IMR-90 (cell line): ENCODE results near the gene CHRNA1. TPM values are rescaled to one million over a fixed set of nuclear protein-coding genes. Genes with fewer than 3 reads are reported as not detected.

Source experiments
- ATAC-seq: fragments of 200-7000 bp; cut with Tn5 transposase; 2 replicates; pipeline ENCODE4 v1.9.1; 2020; ENCODE audit warnings: low read depth, mild to moderate bottlenecking, moderate library complexity
- BruUV-seq: library from RNA; stranded (reverse); fragments of 400-500 nt; replicated peaks from 2 replicates; lab custom pipeline; 2021; lab: Mats Ljungman, UMichigan
- CTCF ChIA-PET: fragments of 300-600 bp; formaldehyde crosslinking; extraction: SDS; loops from one replicate; lab custom pipeline; 2021; ENCODE audit warnings: antibody characterized with exemption; lab: Yijun Ruan, JAX
- POLR2A ChIA-PET: fragments of 300-600 bp; sonication (Branson Sonifier 250); formaldehyde crosslinking; loops from one replicate; lab custom pipeline; 2022; ENCODE audit warnings: antibody characterized with exemption; ENCODE audit not compliant: unreplicated experiment; lab: Charles Lee
- DNase-seq: peaks from one replicate; pipeline ENCODE4 v3.0.0; 2013
- H2AFZ ChIP-seq: replicated peaks from 2 replicates; pipeline ENCODE3; 2013; ENCODE audit warnings: low read length, mild to moderate bottlenecking; ENCODE audit not compliant: poor library complexity
- H2AK5ac ChIP-seq: 2 replicates; pipeline ENCODE4 v1.6.1; 2013; ENCODE audit warnings: low read depth, low read length, inconsistent platforms
- H2AK9ac ChIP-seq: replicated peaks from 2 replicates; pipeline ENCODE3; 2013; ENCODE audit warnings: mild to moderate bottlenecking, low read depth, low read length, moderate library complexity; ENCODE audit not compliant: poor library complexity
- H2BK120ac ChIP-seq: 2 replicates; pipeline ENCODE4 v1.6.1; 2013; ENCODE audit warnings: low read depth, low read length, inconsistent platforms
- H2BK15ac ChIP-seq: 3 replicates; pipeline ENCODE4 v1.6.1; 2013; ENCODE audit warnings: low read depth, low read length, inconsistent platforms
- H2BK20ac ChIP-seq: 2 replicates; pipeline ENCODE4 v1.6.1; 2013; ENCODE audit warnings: low read depth, mild to moderate bottlenecking, inconsistent platforms, low read length, moderate library complexity
- H2BK5ac ChIP-seq: 2 replicates; pipeline ENCODE4 v1.6.1; 2013; ENCODE audit warnings: mild to moderate bottlenecking, low read depth, low read length, inconsistent platforms; ENCODE audit not compliant: poor library complexity, severe bottlenecking
- H3K14ac ChIP-seq: replicated peaks from 2 replicates; pipeline ENCODE4 v1.6.1; 2013; ENCODE audit warnings: low read depth, low read length, inconsistent platforms
- H3K18ac ChIP-seq: 2 replicates; pipeline ENCODE4 v1.6.1; 2013; ENCODE audit warnings: low read depth, low read length, control low read depth
- H3K23ac ChIP-seq: 2 replicates; pipeline ENCODE4 v1.6.1; 2013; ENCODE audit warnings: low read depth, low read length, inconsistent platforms
- H3K27ac ChIP-seq: 2 replicates; pipeline ENCODE4 v1.5.1; 2013; ENCODE audit warnings: mild to moderate bottlenecking, control low read depth, low read length; ENCODE audit not compliant: insufficient read depth
- H3K27me3 ChIP-seq: 2 replicates; pipeline ENCODE4 v1.6.1; 2013; ENCODE audit warnings: low read length; ENCODE audit not compliant: control insufficient read depth, insufficient read depth
- H3K36me3 ChIP-seq: 2 replicates; pipeline ENCODE4 v1.6.1; 2013; ENCODE audit warnings: low read length, mixed read lengths; ENCODE audit not compliant: control insufficient read depth, insufficient read depth
- H3K4ac ChIP-seq: 2 replicates; pipeline ENCODE4 v1.6.1; 2013; ENCODE audit warnings: low read depth, low read length, inconsistent platforms
- H3K4me1 ChIP-seq: 2 replicates; pipeline ENCODE4 v1.6.1; 2013; ENCODE audit warnings: low read length, mixed read lengths; ENCODE audit not compliant: control insufficient read depth, insufficient read depth
- H3K4me2 ChIP-seq: 2 replicates; pipeline ENCODE4 v1.6.1; 2013; ENCODE audit warnings: low read depth, mild to moderate bottlenecking, control low read depth, low read length, moderate library complexity
- H3K4me3 ChIP-seq: 2 replicates; pipeline ENCODE4 v1.5.1; 2013; ENCODE audit warnings: low read depth, mild to moderate bottlenecking, control low read depth, low read length, moderate library complexity; ENCODE audit not compliant: insufficient read depth
- H3K56ac ChIP-seq: 2 replicates; pipeline ENCODE4 v1.6.1; 2013; ENCODE audit warnings: low read length, inconsistent platforms; ENCODE audit not compliant: insufficient read depth; ENCODE audit errors: extremely low read depth
- H3K79me1 ChIP-seq, 2 experiments: 2 replicates each; pipeline ENCODE4 v1.6.1; 2013; ENCODE audit warnings: low read length in 2 of 2, inconsistent platforms in 1 of 2, low read depth in 1 of 2
- H3K9ac ChIP-seq: 2 replicates; pipeline ENCODE4 v1.6.1; 2013; ENCODE audit warnings: low read depth, low read length, control low read depth
- H3K9me1 ChIP-seq: 2 replicates; pipeline ENCODE4 v1.6.1; 2013; ENCODE audit warnings: low read length, inconsistent platforms; ENCODE audit not compliant: insufficient read depth
- H3K9me3 ChIP-seq: 2 replicates; pipeline ENCODE4 v1.6.1; 2013; ENCODE audit warnings: low read length; ENCODE audit not compliant: control insufficient read depth, insufficient read depth
- H4K20me1 ChIP-seq: 2 replicates; pipeline ENCODE4 v1.6.1; 2013; ENCODE audit warnings: low read length, inconsistent platforms; ENCODE audit not compliant: insufficient read depth
- H4K5ac ChIP-seq: 2 replicates; pipeline ENCODE4 v1.6.1; 2013; ENCODE audit warnings: mild to moderate bottlenecking, low read depth, low read length, control low read depth
- H4K8ac ChIP-seq, 2 experiments: 2 replicates each; pipeline ENCODE4 v1.6.1; 2013; ENCODE audit warnings: low read depth in 2 of 2, low read length in 2 of 2, control low read depth in 1 of 2, inconsistent platforms in 1 of 2
- H4K91ac ChIP-seq: 2 replicates; pipeline ENCODE4 v1.6.1; 2013; ENCODE audit warnings: low read depth, low read length, inconsistent platforms; ENCODE audit not compliant: insufficient read depth
- CEBPB ChIP-seq: IDR thresholded peaks from 2 replicates; pipeline ENCODE4 v1.6.1; 2012; ENCODE audit warnings: low read depth, low read length, improper control_type of control experiment
- CHD1 ChIP-seq: IDR thresholded peaks from 2 replicates; pipeline ENCODE4 v1.6.1; 2012; ENCODE audit warnings: low read depth, low read length, improper control_type of control experiment
- MAFK ChIP-seq: IDR thresholded peaks from 2 replicates; pipeline ENCODE4 v1.6.1; 2012; ENCODE audit warnings: low read depth, low read length, improper control_type of control experiment
- MXI1 ChIP-seq: IDR thresholded peaks from 2 replicates; pipeline ENCODE4 v1.6.1; 2012; ENCODE audit warnings: low read depth, mild to moderate bottlenecking, low read length, moderate library complexity, borderline replicate concordance
- NFE2L2 ChIP-seq: fragments of 150-350 bp; IDR thresholded peaks from 2 replicates; pipeline ENCODE4 v1.6.1; 2016; ENCODE audit warnings: low read depth, mild to moderate bottlenecking, low read length
- POLR2A ChIP-seq: IDR thresholded peaks from 2 replicates; pipeline ENCODE4 v1.6.1; 2012; ENCODE audit warnings: mild to moderate bottlenecking, low read depth, low read length
- SMC3 ChIP-seq: fragments of 150-350 bp; IDR thresholded peaks from 2 replicates; pipeline ENCODE4 v1.6.1; 2016; ENCODE audit warnings: low read depth, mild to moderate bottlenecking, antibody characterized with exemption, low read length, moderate library complexity
- WGBS, 2 experiments: methylation state at CpG; one replicate each; pipeline versions ENCODE4 v1.1.5 to v1.1.7; 2013; ENCODE audit warnings: missing lambda C conversion rate in 2 of 2; ENCODE audit not compliant: insufficient read length in 1 of 2; ENCODE audit errors: extremely low coverage in 2 of 2; 5-methylcytosine and 5-hydroxymethylcytosine counted together
- dilution Hi-C: fragments of 300-500 bp; cut with HindIII; formaldehyde crosslinking; loops from one replicate; pipeline ENCODE4 v1.14.3; 2018; ENCODE audit warnings: low sequenced_read_pairs; ENCODE audit not compliant: unreplicated experiment
- in situ Hi-C: fragments of 300-500 bp; cut with MboI; formaldehyde crosslinking; loops from 3 replicates; pipeline ENCODE4 v1.14.3; 2019; ENCODE audit warnings: low sequenced_read_pairs, inconsistent platforms, mixed read lengths
- intact Hi-C: fragments of 100-400 bp; cut with micrococcal nuclease; formaldehyde crosslinking; loops from 2 replicates; pipeline ENCODE4 v1.10.0; 2022
- polyA plus RNA-seq, 3 experiments: library from polyadenylated mRNA; depleted of rRNA; stranded (reverse); fragments of >200 nt; gene quantifications; 2 replicates each; pipeline ENCODE4 v1.2.3, GENCODE V29; 2012; ENCODE audit warnings: low replicate concordance in 1 of 3
- total RNA-seq: library from RNA; depleted of rRNA; stranded (reverse); fragments of >200 nt; gene quantifications from 2 replicates; pipeline ENCODE4 v1.2.3, GENCODE V29; 2012
- TF ChIP-seq, protein P1 (sequence below): conservative IDR thresholded peaks from 2 replicates; pipeline ENCODE4 v1.5.1; 2012; ENCODE audit warnings: mild to moderate bottlenecking, low read depth, low read length, improper control_type of control experiment
- TF ChIP-seq, protein P2 (sequence below): fragments of 150-350 bp; IDR thresholded peaks from 2 replicates; pipeline ENCODE4 v1.6.1; 2017; ENCODE audit warnings: mild to moderate bottlenecking, antibody characterized with exemption, low read length, low read depth

Gene CHRNA1
- total and polyA plus RNA-seq, 2 of the 4 experiments (the other 2 are of a cell fraction) = 0.75 to 0.90 TPM

DNA sequence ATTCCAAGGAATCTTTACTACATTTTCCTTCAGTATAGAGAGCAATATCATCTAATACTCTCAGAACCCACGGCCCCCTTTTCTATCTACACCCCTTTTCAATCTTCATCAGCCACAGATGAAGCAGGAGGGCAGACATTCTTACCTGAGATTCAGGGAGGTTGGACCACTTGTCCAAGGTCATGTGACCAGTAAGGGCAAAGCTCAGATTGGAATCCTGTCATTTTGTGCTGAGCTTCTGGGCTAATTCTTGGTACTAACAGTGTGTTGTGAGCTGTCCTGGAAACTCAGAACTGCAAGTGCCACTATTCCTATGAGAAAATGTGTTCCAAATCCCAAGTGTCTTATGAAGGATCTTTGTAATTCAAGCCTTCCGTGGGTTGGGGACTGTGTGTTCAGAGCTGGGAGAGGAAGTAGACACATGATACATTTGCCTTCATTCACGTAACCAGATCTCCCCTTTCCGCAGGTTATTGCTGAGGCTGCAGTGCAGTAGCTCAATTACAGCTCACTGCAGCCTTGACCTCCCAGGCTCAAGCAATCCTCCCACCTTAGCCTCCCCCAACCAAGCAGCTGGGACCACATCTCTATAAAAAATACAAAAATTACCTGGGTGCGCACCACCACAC, 3.3 kb downstream of the CHRNA1 start:
- no CpG with 5 or more reads among the region's 5 CpGs for WGBS, 2 experiments
- no peaks in the 10 kb centered on the region for H3K9me3 ChIP-seq

More for the DNA sequence above, 3.3 kb downstream of the CHRNA1 start:
- Histone ChIP-seq H3K9ac (no peak overlapping the region), H4K20me1 (no peaks in the 10 kb centered on the region), H3K79me1 (0 out of 4 replicates have a peak, but pooled peaks cover 0 to 4% of the 10 kb centered on the region in 2 experiments), H2AK9ac (no peak overlapping the region), H3K56ac (no peak overlapping the region), H3K4me1 (peaks cover 19% of the 10 kb centered on the region), H2AK5ac (peak overlapping the region; percentile 85), H2AFZ (no peak overlapping the region), H3K18ac (0 out of 2 replicates have a peak overlapping the region, but pooled peaks have one; percentile 9), H3K4me3 (no peak overlapping the region), H3K23ac (no peak overlapping the region; the same call in 1 of the 2 replicates), H3K27ac (no peak overlapping the region), H4K8ac (peak overlapping the region in 1 of 2 experiments; percentile 13; a peak in 2 of 4 replicates), H4K5ac (no peak overlapping the region), H3K4me2 (no peak overlapping the region), H2BK5ac (no peak overlapping the region), H3K9me1 (peaks cover 22% of the 10 kb centered on the region), H3K27me3 (no peaks in the 10 kb centered on the region), H2BK120ac (peak overlapping the region; percentile 30; the same call in 1 of the 2 replicates), H3K36me3 (no peaks in the 10 kb centered on the region), H3K14ac (peak overlapping the region; percentile 3; the same call in 1 of the 2 replicates), H4K91ac (no peak overlapping the region; the same call in 1 of the 2 replicates), H2BK15ac (peak overlapping the region; percentile 15; the same call in 1 of the 3 replicates), H3K4ac (peak overlapping the region; percentile 39; the same call in 1 of the 2 replicates), H2BK20ac (no peak overlapping the region)
- no peak for ATAC-seq
- CTCF ChIA-PET = interaction anchor here (1.4 kb wide), 1 partner anchor 10 kb away, joined by 6 read pairs; no protein-coding TSS in a partner anchor
- no TSS peak for BruUV-seq
- intact Hi-C loops = loop anchor here (5.0 kb wide), 1 partner anchor 336 kb away; no protein-coding TSS in a partner anchor
- dilution Hi-C loops = loop anchor here (25.0 kb wide), 1 partner anchor 226 kb away; no protein-coding TSS in a partner anchor
- in situ Hi-C loops = no loop called here
- POLR2A ChIA-PET = interaction anchor here (0.9 kb wide), 1 partner anchor 10 kb away, joined by 5 read pairs; no protein-coding TSS in a partner anchor
- TF ChIP-seq, protein P1, sequence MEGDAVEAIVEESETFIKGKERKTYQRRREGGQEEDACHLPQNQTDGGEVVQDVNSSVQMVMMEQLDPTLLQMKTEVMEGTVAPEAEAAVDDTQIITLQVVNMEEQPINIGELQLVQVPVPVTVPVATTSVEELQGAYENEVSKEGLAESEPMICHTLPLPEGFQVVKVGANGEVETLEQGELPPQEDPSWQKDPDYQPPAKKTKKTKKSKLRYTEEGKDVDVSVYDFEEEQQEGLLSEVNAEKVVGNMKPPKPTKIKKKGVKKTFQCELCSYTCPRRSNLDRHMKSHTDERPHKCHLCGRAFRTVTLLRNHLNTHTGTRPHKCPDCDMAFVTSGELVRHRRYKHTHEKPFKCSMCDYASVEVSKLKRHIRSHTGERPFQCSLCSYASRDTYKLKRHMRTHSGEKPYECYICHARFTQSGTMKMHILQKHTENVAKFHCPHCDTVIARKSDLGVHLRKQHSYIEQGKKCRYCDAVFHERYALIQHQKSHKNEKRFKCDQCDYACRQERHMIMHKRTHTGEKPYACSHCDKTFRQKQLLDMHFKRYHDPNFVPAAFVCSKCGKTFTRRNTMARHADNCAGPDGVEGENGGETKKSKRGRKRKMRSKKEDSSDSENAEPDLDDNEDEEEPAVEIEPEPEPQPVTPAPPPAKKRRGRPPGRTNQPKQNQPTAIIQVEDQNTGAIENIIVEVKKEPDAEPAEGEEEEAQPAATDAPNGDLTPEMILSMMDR = no peak
- TF ChIP-seq NFE2L2 (no peak), CHD1 (no peak), CEBPB (no peak), POLR2A (no peak), SMC3 (no peak), MAFK (no peak), MXI1 (no peak)
- TF ChIP-seq, protein P2, sequence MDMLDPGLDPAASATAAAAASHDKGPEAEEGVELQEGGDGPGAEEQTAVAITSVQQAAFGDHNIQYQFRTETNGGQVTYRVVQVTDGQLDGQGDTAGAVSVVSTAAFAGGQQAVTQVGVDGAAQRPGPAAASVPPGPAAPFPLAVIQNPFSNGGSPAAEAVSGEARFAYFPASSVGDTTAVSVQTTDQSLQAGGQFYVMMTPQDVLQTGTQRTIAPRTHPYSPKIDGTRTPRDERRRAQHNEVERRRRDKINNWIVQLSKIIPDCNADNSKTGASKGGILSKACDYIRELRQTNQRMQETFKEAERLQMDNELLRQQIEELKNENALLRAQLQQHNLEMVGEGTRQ = no peak
- DNase-seq = no peak
